Stimulated activated naive CD8-positive, alpha-beta T cell treated with anti-CD3 and anti-CD28 coated beads, Interleukin-15, amount 100 ng/mL, for 72 hours (primary cell): Measurements from ENCODE around the gene NAB1.

ENCODE experiments used
- ATAC-seq: fragments of 150-1000 bp; cut with Tn5 transposase; 2 replicates; pipeline ENCODE4 v1.10.0; 2021; ENCODE audit warnings: mild to moderate bottlenecking, moderate library complexity
- DNase-seq, 2 donors: peaks; one replicate each; pipeline ENCODE4 v3.0.0; 2021 to 2022
- H3K27ac Mint-ChIP-seq, 2 donors: one replicate each; pipeline ENCODE4 v1.8.0; 2022; ENCODE audit warnings: mild to moderate bottlenecking in 2 of 2, mixed read lengths in 2 of 2, moderate library complexity in 2 of 2
- H3K27me3 Mint-ChIP-seq: one replicate; pipeline ENCODE4 v1.8.0; 2022; ENCODE audit warnings: mixed read lengths
- H3K4me1 Mint-ChIP-seq: one replicate; pipeline ENCODE4 v1.8.0; 2022; ENCODE audit warnings: mild to moderate bottlenecking, mixed read lengths
- H3K4me3 Mint-ChIP-seq, 2 donors: one replicate each; pipeline ENCODE4 v1.8.0; 2022; ENCODE audit warnings: mild to moderate bottlenecking in 2 of 2, mixed read lengths in 2 of 2, moderate library complexity in 1 of 2
- H3K9me3 Mint-ChIP-seq, 2 donors: one replicate each; pipeline ENCODE4 v1.8.0; 2022; ENCODE audit warnings: mixed read lengths in 2 of 2

The NAB1 gene

GRCh38 chr2:190678444-190679162 is 29.7 kb downstream of the NAB1 start:
- Mint-ChIP-seq H3K27me3 (no peaks in the 10 kb centered on the region), H3K9me3 (no peaks in the 10 kb centered on the region), H3K27ac (peak overlapping the region; percentile 2 to 63), H3K4me1 (peaks cover 51% of the 10 kb centered on the region), H3K4me3 (peak overlapping the region; percentile 69 to 70)
- peak; percentile 91 for ATAC-seq
- DNase-seq: peak in 1 of 2 donors; percentile 53

- Mint-ChIP-seq H3K4me1 (peaks cover 45% of the 10 kb centered on the region), H3K27me3 (no peaks in the 10 kb centered on the region), H3K9me3 (no peaks in the 10 kb centered on the region), H3K27ac (peak overlapping the region; percentile 24 to 97), H3K4me3 (no peak overlapping the region)
- DNase-seq (no peak), ATAC-seq (no peak)
Observed at GRCh38 chr2:190679391-190679790, 30.5 kb downstream of the NAB1 start.

- peak overlapping the region; percentile 24 to 97 for H3K27ac Mint-ChIP-seq
- peaks cover 39% of the 10 kb centered on the region for H3K4me1 Mint-ChIP-seq
- H3K27me3 Mint-ChIP-seq: no peaks in the 10 kb centered on the region
- H3K9me3 Mint-ChIP-seq: no peaks in the 10 kb centered on the region
- ATAC-seq (peak; percentile 39), DNase-seq (peak; percentile 27 to 40)
- H3K4me3 Mint-ChIP-seq: peak overlapping the region; percentile 21 to 49
Observed at GRCh38 chr2:190679813-190680591, 31.1 kb downstream of the NAB1 start.

GRCh38 chr2:190682168-190682567 is 33.3 kb downstream of the NAB1 start:
- ATAC-seq: no peak
- Mint-ChIP-seq H3K27me3 (no peaks in the 10 kb centered on the region), H3K27ac (no peak overlapping the region), H3K4me3 (no peak overlapping the region), H3K4me1 (peaks cover 26% of the 10 kb centered on the region), H3K9me3 (no peaks in the 10 kb centered on the region)
- DNase-seq: no peak

- DNase-seq (no peak), ATAC-seq (no peak)
- Mint-ChIP-seq H3K4me3 (no peak overlapping the region), H3K27me3 (no peaks in the 10 kb centered on the region), H3K4me1 (peaks cover 18% of the 10 kb centered on the region), H3K27ac (no peak overlapping the region), H3K9me3 (no peaks in the 10 kb centered on the region)
Observed at GRCh38 chr2:190683802-190684201, 34.9 kb downstream of the NAB1 start.

GRCh38 chr2:190684931-190685330 is 36.0 kb downstream of the NAB1 start:
- Mint-ChIP-seq H3K27me3 (no peaks in the 10 kb centered on the region), H3K9me3 (no peaks in the 10 kb centered on the region), H3K27ac (no peak overlapping the region), H3K4me3 (no peak overlapping the region), H3K4me1 (peaks cover 9% of the 10 kb centered on the region)
- DNase-seq (no peak), ATAC-seq (no peak)

- Mint-ChIP-seq H3K27me3 (no peaks in the 10 kb centered on the region), H3K27ac (no peak overlapping the region), H3K4me1 (peaks cover 5% of the 10 kb centered on the region), H3K4me3 (no peak overlapping the region), H3K9me3 (no peaks in the 10 kb centered on the region)
- DNase-seq: no peak
- ATAC-seq: no peak
Observed at GRCh38 chr2:190685333-190685732, 36.5 kb downstream of the NAB1 start.

- DNase-seq (no peak), ATAC-seq (peak; percentile 38)
- Mint-ChIP-seq H3K9me3 (no peaks in the 10 kb centered on the region), H3K4me3 (no peak overlapping the region), H3K4me1 (peaks cover 16% of the 10 kb centered on the region), H3K27me3 (no peaks in the 10 kb centered on the region), H3K27ac (no peak overlapping the region)
Observed at GRCh38 chr2:190693533-190694232, 44.8 kb downstream of the NAB1 start.

GRCh38 chr2:190694479-190694878 is 45.6 kb downstream of the NAB1 start:
- Mint-ChIP-seq H3K9me3 (no peaks in the 10 kb centered on the region), H3K4me3 (no peak overlapping the region), H3K27ac (peak overlapping the region in 1 of 2 donors; percentile 67), H3K27me3 (no peaks in the 10 kb centered on the region), H3K4me1 (peaks cover 16% of the 10 kb centered on the region)
- DNase-seq (no peak), ATAC-seq (no peak)

- DNase-seq: peak in 1 of 2 donors; percentile 41
- ATAC-seq: peak; percentile 96
- Mint-ChIP-seq H3K4me1 (peaks cover 16% of the 10 kb centered on the region), H3K27ac (no peak overlapping the region), H3K4me3 (no peak overlapping the region), H3K9me3 (no peaks in the 10 kb centered on the region), H3K27me3 (peaks cover 6% of the 10 kb centered on the region)
Observed at GRCh38 chr2:190695739-190696138, 46.9 kb downstream of the NAB1 start.

- DNase-seq (no peak), ATAC-seq (no peak)
- Mint-ChIP-seq H3K4me3 (no peak overlapping the region), H3K27me3 (peaks cover 8% of the 10 kb centered on the region), H3K9me3 (no peaks in the 10 kb centered on the region), H3K4me1 (peaks cover 23% of the 10 kb centered on the region), H3K27ac (no peak overlapping the region)
Observed at GRCh38 chr2:190696792-190697398, 48.0 kb downstream of the NAB1 start.

GRCh38 chr2:190697421-190697820 is 48.5 kb downstream of the NAB1 start:
- Mint-ChIP-seq H3K9me3 (no peaks in the 10 kb centered on the region), H3K27me3 (peaks cover 8% of the 10 kb centered on the region), H3K27ac (no peak overlapping the region), H3K4me3 (no peak overlapping the region), H3K4me1 (peaks cover 25% of the 10 kb centered on the region)
- no peak for DNase-seq
- ATAC-seq: no peak

GRCh38 chr2:190698895-190699294 is 50.0 kb downstream of the NAB1 start:
- ATAC-seq (no peak), DNase-seq (no peak)
- Mint-ChIP-seq H3K9me3 (no peaks in the 10 kb centered on the region), H3K27ac (no peak overlapping the region), H3K27me3 (peaks cover 10% of the 10 kb centered on the region), H3K4me1 (peaks cover 25% of the 10 kb centered on the region), H3K4me3 (no peak overlapping the region)

- Mint-ChIP-seq H3K27me3 (peaks cover 15% of the 10 kb centered on the region), H3K27ac (no peak overlapping the region), H3K9me3 (no peaks in the 10 kb centered on the region), H3K4me3 (no peak overlapping the region), H3K4me1 (peaks cover 9% of the 10 kb centered on the region)
- DNase-seq (no peak), ATAC-seq (peak; percentile 81)
Observed at GRCh38 chr2:190701586-190701985, 52.7 kb downstream of the NAB1 start.

- H3K4me1 Mint-ChIP-seq: peaks cover 15% of the 10 kb centered on the region
- no peak overlapping the region for H3K27ac Mint-ChIP-seq
- H3K4me3 Mint-ChIP-seq: no peak overlapping the region
- peaks cover 13% of the 10 kb centered on the region for H3K27me3 Mint-ChIP-seq
- H3K9me3 Mint-ChIP-seq: peaks cover 5 to 7% of the 10 kb centered on the region in 2 donors
- DNase-seq: no peak
- no peak for ATAC-seq
Observed at GRCh38 chr2:190705280-190705679, 56.4 kb downstream of the NAB1 start.
